NCI-H345 (cell line): ENCODE data around the gene COA1.
"Not testable (repeated sequence)": the region's sequence is repeated elsewhere in the genome, so short reads cannot be mapped to it uniquely, and the experiment has no call there.

Experiments used
- DNase-seq: peaks from one replicate; lab custom pipeline; 2025; lab: John Stamatoyannopoulos, UW

The COA1 gene

DNA sequence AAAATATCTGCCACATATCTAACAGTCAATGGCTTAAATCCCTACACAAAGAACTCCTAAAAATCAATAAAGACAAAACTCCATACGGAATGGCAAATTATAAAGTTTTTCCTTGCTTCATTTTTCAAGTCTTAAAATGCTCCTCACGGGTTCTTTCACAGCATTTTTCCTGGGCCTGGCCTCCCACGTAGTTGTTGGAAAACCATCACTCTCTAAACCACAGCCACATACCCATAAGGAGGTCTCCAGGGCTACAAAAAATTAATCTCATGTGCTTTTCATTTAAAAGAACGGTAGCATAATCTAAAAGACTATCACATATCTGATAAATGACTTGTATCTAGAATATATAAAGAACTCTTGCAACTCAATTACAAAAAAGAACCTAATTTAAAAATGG is 2.9 kb downstream of the COA1 start:
- DNase-seq, result no peak

GRCh38 chr7:43725251-43725650 is 4.1 kb downstream of the COA1 start:
- no peak for DNase-seq

DNA sequence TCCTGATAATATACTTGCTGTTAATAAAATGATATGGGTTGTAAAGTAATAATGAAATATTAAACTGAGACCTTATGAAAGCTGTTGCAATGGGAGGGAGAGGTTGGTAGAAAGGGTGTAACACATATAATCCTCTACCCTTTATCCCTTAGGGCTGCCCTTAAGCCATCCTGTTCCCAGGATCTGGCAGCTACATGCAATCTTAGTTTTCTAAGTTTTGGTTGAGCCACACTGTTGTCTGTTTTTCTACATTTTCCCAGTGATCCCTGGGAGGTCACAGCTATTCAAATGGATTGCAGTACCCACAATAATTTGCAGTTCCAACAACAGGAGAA is 6.3 kb downstream of the COA1 start:
- no peak for DNase-seq

DNA sequence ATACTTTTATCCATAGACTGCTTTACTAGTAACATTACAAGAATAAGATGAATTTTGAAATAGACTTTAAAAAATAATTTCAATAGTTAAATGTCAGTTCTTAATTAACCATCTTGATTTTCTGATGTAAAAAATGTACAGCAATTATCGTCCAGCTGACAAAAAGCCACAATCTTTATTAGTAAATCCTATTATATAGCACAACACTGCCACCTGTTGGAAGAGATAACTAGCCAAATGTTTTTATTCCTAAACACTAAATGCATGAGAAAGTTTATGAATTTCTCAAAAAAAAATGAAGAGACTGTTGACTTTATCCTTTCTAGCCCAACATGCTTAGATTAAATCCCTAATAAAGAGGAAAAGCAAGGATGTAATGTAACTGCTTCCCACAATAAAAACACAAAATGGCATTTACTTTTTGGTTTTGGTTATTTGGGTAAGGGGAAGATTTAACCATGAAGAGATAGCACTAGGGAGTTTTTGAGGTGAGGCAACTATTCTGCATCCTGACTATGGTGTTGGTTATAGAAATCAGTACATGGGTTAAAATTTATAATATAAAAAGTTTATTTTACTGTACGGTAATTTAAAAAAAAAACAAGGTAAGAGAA is 8.0 kb downstream of the COA1 start:
- DNase-seq, result peak; percentile 35

GRCh38 chr7:43716598-43716997 is 12.7 kb downstream of the COA1 start:
- no peak for DNase-seq

DNA sequence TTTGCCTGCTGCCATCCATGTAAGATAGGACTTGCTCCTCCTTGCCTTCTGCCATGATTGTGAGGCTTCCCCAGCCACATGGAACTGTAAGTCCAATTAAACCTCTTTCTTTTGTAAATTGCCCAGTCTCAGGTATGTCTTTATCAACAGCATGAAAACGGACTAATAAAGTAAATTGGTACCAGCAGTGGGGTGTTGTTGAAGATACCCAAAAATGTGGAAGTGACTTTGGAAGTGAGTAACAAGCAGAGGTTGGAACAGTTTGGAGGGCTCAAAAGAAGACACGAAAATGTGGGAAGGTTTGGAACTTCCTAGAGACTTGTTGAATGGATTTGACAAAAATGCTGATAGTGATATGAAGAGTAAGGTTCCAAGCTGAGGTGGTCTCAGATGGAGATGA is 13.4 kb downstream of the COA1 start:
- DNase-seq, result not testable (repeated sequence)

DNA sequence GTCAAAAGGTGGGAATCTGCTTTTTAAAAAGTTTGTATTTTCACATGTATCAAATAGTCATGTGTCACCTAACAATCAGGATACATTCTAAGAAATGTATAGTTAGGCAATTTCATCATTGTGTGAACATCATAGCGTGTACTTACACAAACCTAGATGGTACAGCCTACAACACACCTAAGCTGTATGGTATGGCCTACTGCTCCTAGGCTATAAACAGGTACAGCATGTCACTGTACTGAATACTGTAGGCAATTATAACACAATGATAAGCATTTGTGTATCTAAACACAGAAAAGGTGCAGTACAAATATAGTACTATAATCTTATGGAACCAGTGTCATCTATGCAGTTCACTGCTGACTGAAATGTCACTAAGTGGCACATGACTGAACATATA is 17.8 kb downstream of the COA1 start:
- no peak for DNase-seq

GRCh38 chr7:43708055-43708454 is 21.3 kb downstream of the COA1 start:
- not testable (repeated sequence) for DNase-seq

- DNase-seq, result no peak
These were observed 25.8 kb downstream of the COA1 start for GRCh38 chr7:43703573-43703972.

GRCh38 chr7:43702974-43703373 is 26.3 kb downstream of the COA1 start:
- DNase-seq, result no peak

DNA sequence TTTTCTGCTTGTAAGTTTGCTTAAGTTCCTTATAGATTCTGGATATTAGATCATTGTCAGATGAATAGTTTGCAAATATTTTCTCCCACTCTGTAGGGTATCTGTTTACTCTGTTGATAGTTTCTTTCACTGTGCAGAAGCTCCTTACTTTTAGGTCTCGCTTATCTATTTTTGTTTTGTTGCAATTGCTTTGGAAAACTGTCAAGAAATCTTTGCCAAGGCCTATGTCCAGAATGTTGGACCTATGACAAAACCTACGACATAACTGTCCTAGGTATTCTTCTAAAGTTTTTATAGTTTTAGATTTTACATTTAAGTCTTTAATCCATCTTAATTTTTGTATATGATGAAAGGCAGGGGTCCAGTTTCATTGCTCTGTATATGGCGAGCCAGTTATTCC is 27.4 kb downstream of the COA1 start:
- DNase-seq, result no peak

DNA sequence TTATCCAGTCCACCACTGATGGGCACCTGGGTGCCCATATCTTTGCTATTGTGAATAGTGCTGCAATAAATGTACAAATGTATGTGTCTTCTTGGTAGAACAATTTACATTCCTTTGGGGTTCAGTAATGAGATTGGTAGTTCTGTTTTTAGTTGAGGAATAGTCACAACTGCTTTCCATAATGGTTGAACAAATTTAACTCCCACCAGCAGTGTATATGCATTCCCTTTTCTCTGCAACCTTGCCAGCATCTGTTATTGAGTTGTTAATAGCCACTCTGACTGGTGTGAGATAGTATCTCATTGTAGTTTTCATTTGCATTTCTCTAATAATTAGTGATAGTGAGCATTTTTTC is 27.8 kb downstream of the COA1 start:
- no peak for DNase-seq

DNA sequence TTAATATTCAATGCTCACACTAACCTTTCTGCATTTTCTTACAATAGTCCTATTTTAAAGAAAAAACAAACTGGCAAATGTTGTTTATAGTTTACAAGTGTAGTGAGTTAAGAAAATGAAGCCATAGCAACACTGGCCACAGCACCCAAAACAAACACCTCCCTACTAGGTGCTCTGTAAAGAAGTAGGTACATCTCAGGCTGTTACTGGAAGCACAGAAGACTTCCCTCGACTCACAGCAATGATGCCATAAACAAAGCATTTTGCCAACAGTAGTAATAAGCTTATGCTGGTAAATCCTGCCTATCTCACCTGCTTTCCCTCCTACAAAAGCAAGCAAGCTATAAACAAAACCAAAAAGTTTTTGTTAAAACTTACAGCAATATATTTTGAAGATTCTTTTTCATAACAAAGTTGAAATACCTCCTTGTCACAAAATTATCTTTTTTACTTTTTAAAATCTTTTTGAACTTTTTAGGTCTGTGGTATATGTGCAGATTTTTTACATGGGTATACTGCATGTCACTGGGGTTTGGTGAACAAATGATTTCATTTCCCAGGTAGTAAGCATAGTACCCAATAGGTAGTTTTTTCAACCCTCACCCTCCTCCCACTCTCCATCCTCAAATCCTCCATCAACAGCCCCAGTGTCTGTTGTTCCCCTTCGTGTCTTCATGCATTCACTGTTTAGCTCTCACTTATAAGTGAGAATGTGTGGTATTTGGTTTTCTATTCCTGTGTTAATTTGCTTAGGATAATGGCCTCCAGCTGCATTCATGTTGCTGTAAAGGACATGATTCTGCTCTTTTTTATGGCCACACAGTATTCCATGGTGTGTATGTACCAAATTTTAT is 28.4 kb downstream of the COA1 start:
- no peak for DNase-seq

DNA sequence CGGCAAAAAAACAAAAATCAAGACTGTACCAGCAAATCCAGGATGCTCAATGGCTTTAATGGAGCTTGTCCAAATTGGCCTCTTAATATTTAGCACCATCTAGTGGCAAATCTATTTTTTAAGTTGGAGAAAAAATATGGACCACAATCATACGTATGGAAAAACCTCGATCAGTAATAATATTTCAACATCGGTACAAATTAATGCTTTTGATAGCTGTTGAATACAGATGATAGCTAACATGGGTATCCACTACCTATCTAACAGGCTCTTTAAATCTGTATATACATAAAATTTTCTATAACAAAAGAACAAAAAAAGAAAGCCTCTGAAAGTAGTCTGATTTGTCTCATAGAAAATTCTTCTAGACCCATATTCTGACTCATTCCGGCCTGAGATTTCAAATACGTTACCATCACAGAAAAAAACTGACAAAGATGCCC is 29.2 kb downstream of the COA1 start:
- DNase-seq, result peak; percentile 38

- DNase-seq, result no peak
These were observed 30.7 kb downstream of the COA1 start for GRCh38 chr7:43698460-43699255.

DNA sequence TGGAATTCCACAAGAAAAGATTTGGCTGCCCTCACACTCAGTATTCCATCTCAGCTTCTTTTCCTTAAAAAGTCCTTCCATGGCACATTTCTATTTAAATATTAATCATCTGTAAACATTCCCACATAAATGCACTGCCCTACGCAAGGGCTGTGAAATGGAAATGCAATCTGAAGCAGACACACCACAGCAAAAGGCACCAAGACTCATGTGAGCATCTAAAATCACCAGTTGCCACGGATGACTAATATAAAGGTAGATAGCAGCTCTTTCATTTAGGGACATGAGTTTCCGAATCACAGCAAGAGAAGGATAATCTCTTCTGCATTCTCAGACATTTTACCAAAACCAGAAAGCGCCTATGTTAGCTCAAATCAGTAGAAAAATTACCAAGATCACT is 31.6 kb downstream of the COA1 start:
- DNase-seq, result no peak

DNA sequence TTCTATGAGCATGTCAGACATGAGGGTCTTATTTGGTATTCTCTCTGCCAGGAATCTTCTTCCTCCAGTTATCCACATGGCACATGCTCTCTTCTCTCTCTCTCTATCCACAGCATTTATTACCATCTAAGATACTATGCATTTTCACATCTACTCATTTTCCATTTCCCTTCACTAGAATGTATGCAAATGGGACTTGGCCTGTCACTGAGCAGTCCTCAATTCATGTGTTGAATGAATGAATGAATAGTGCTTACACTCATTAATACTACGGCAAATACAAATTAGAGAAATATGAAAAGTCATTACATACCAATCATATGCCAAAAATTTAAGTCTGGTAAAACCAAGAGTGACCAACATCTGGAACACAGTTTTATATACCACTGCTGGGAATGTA is 34.0 kb downstream of the COA1 start:
- DNase-seq, result no peak

DNA sequence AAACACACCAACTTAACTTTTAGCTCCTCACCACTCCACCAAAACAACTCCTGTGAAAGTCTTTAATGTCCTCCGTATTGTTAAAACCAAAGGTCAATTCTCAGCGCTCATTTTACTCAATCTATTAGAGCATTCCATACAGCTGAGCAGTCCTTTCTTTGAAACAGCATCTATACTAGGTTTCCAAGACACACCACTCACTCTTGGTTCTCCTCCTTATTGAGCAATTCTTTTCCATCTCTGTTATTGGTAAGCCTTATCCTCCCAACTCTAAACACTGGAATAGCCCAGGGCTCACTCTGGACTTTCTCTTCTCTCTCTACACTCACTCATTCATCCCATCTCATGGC is 34.9 kb downstream of the COA1 start:
- DNase-seq, result no peak

- no peak for DNase-seq
These were observed 35.5 kb downstream of the COA1 start for GRCh38 chr7:43693687-43694398.

- no peak for DNase-seq
These were observed 36.5 kb downstream of the COA1 start for GRCh38 chr7:43692582-43693373.

DNA sequence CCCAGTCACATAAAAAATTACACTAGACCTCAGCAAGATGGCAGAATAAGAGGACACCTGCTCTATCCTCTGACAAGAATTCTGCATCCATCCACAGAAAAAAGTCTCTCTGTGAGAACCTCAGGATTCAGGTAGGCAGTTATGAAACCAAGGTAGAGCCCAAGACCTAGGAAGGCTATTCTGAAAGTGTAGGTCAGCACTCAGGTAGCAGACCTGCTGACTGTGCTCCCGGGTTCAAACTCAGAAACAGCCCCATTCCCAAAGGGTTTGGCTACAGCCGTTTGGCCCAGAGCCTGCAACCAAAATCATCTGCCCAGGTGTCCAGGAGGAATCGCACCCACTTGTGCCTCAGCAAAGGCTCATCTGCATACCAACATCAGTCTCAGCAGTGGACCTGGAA is 37.7 kb downstream of the COA1 start:
- no peak for DNase-seq

DNA sequence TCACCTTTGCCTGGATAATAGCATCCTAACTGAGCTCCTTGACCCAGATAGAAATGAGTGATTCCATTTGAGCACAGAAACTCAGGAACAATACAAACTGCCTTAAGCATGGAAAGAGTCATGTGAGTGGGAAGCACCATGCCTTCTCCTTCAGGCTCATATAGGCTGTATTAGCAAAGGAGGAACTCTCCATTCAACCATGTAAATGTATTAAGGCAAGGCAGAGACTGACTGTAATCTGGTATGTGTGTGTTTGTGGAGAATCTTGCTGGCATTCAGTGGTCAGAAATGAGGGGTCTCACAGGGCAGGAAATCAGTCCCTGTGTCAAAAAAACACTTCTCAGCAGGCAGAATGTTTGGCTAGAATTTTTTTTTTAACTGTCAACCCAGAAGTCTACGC is 40.2 kb downstream of the COA1 start:
- DNase-seq, result no peak
